ENCODE results near the gene MEIS1. TPM values are rescaled to one million over a fixed set of nuclear protein-coding genes. Genes with fewer than 3 reads are reported as not detected.

MEIS1 gene
- total RNA-seq, 4 donors from 2014 or later = 114 to 305 (median 181) TPM

- Histone ChIP-seq H3K9me3 (no peaks in the 10 kb centered on the region), H3K36me3 (peaks cover 0 to 21% of the 10 kb centered on the region in 2 donors), H3K4me1 (peaks cover 0 to 80% (median 4%) of the 10 kb centered on the region in 3 donors), H3K27me3 (peaks cover 20% of the 10 kb centered on the region), H3K4me3 (peak overlapping the region; percentile 59 to 65), H3K27ac (peak overlapping the region; percentile 95 to 98 (median 98))
- ATAC-seq = peak; percentile 47
- WGBS, 2 donors (ENCODE audit: low coverage in 1 of 2) = 0% methylated on average over 20 to 27 of the region's 35 CpGs
- peak; percentile 80 for TF ChIP-seq POLR2AphosphoS5 (IDR thresholded peaks at IDR 0.05)
- TF ChIP-seq POLR2A (IDR thresholded peaks at IDR 0.05) = no peak
- TF ChIP-seq CTCF (IDR thresholded peaks at IDR 0.05) = peak; percentile 16 to 60 (median 41)
Measured at GRCh38 chr2:66574701-66575624, 140.0 kb downstream of the MEIS1 start.

- Histone ChIP-seq H3K4me1 (peaks cover 0 to 80% (median 4%) of the 10 kb centered on the region in 3 donors), H3K27me3 (peaks cover 20% of the 10 kb centered on the region), H3K4me3 (peak overlapping the region; percentile 59 to 65), H3K9me3 (no peaks in the 10 kb centered on the region), H3K36me3 (peaks cover 0 to 15% of the 10 kb centered on the region in 2 donors), H3K27ac (peak overlapping the region; percentile 95 to 98 (median 98))
- no peak for TF ChIP-seq CTCF (IDR thresholded peaks at IDR 0.05)
- peak; percentile 42 to 49 for TF ChIP-seq POLR2A (IDR thresholded peaks at IDR 0.05)
- peak; percentile 74 for TF ChIP-seq POLR2AphosphoS5 (IDR thresholded peaks at IDR 0.05)
- no peak for TF ChIP-seq EP300 (IDR thresholded peaks at IDR 0.05)
- peak; percentile 35 for ATAC-seq
- WGBS, 2 donors (ENCODE audit: low coverage in 1 of 2) = 0 to 6% methylated on average over 1 to 2 of the region's 53 CpGs
Measured at GRCh38 chr2:66575625-66576310, 140.8 kb downstream of the MEIS1 start.

- TF ChIP-seq CTCF (IDR thresholded peaks at IDR 0.05) = no peak
- no peak for TF ChIP-seq POLR2A (IDR thresholded peaks at IDR 0.05)
- TF ChIP-seq EP300 (IDR thresholded peaks at IDR 0.05) = no peak
- no peak for TF ChIP-seq POLR2AphosphoS5 (IDR thresholded peaks at IDR 0.05)
- peak; percentile 2 for ATAC-seq
- WGBS, 2 donors (ENCODE audit: low coverage in 1 of 2) = no CpG with 5 or more reads among the region's 11 CpGs
- Histone ChIP-seq H3K4me1 (peaks cover 0 to 80% (median 4%) of the 10 kb centered on the region in 3 donors), H3K9me3 (no peaks in the 10 kb centered on the region), H3K36me3 (peaks cover 0 to 11% of the 10 kb centered on the region in 2 donors), H3K4me3 (peak overlapping the region; percentile 59 to 65), H3K27ac (peak overlapping the region; percentile 95 to 98 (median 98)), H3K27me3 (peaks cover 20% of the 10 kb centered on the region)
Measured at GRCh38 chr2:66576311-66576560, 141.3 kb downstream of the MEIS1 start.

- WGBS, 2 donors (ENCODE audit: low coverage in 1 of 2) = 0% methylated on average over 2 to 7 of the region's 37 CpGs
- ATAC-seq = peak; percentile 55
- Histone ChIP-seq H3K27me3 (peaks cover 25% of the 10 kb centered on the region), H3K4me3 (peak overlapping the region; percentile 59 to 65), H3K9me3 (no peaks in the 10 kb centered on the region), H3K27ac (peak overlapping the region; percentile 95 to 98 (median 98)), H3K36me3 (peaks cover 0 to 5% of the 10 kb centered on the region in 2 donors), H3K4me1 (peaks cover 0 to 80% (median 4%) of the 10 kb centered on the region in 3 donors)
- TF ChIP-seq POLR2AphosphoS5 (IDR thresholded peaks at IDR 0.05) (peak; percentile 43), EP300 (IDR thresholded peaks at IDR 0.05) (no peak), CTCF (IDR thresholded peaks at IDR 0.05) (no peak), POLR2A (IDR thresholded peaks at IDR 0.05) (peak in 1 of 2 donors; percentile 3)
Measured at GRCh38 chr2:66576561-66577320, 141.8 kb downstream of the MEIS1 start.

Measured in gastroesophageal sphincter (tissue), 4 donors.